ENCODE results near the gene U2AF1L4. TPM values are rescaled to one million over a fixed set of nuclear protein-coding genes. Genes with fewer than 3 reads are reported as not detected.

U2AF1L4 gene
- total RNA-seq, 3 donors from 2014 or later = 19.7 to 32.4 (median 32.1) TPM

DNA sequence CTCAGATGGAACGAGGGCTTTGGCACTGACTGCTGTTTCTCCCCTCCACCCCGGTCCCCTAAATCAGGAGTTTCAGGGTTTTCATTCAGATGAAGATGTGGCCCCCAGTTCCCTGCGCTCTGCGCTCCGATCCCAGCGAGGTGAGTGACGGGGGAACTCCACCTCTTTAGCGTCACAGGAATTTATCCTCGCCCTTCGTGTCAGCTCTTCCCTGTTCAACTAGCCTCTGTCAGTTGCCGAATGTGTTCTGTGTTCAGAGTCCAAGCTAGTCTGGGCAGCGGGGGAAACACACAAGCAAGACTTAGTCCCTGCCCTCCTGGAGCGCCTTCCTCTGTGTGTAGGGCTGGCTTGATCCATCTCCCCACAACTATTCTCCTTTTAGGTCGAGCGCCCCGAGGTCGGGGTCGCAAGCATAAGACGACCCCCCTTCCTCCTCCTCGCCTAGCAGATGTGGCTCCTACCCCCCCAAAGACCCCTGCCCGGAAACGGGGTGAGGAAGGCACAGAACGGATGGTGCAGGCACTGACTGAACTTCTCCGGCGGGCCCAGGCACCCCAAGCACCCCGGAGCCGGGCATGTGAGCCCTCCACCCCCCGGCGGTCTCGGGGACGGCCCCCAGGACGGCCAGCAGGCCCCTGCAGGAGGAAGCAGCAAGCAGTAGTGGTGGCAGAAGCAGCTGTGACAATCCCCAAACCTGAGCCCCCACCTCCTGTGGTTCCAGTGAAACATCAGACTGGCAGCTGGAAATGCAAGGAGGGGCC, 25.6 kb downstream of the U2AF1L4 start:
- no peak for ATAC-seq
- H3K36me3 ChIP-seq (ENCODE audit: low read depth) = peaks cover 15% of the 10 kb centered on the region

GRCh38 chr19:35718345-35719041, 26.7 kb downstream of the U2AF1L4 start:
- H3K36me3 ChIP-seq (ENCODE audit: low read depth) = peaks cover 7% of the 10 kb centered on the region
- H3K4me3 ChIP-seq = peak overlapping the region; percentile 85
- peaks cover 21% of the 10 kb centered on the region for H3K4me1 ChIP-seq (ENCODE audit: low read depth)
- DNase-seq (peak; percentile 42 to 78 (median 68)), ATAC-seq (no peak)
- intact Hi-C loops (cut with DNase I, micrococcal nuclease) = no loop called here
- TF ChIP-seq, protein P1, sequence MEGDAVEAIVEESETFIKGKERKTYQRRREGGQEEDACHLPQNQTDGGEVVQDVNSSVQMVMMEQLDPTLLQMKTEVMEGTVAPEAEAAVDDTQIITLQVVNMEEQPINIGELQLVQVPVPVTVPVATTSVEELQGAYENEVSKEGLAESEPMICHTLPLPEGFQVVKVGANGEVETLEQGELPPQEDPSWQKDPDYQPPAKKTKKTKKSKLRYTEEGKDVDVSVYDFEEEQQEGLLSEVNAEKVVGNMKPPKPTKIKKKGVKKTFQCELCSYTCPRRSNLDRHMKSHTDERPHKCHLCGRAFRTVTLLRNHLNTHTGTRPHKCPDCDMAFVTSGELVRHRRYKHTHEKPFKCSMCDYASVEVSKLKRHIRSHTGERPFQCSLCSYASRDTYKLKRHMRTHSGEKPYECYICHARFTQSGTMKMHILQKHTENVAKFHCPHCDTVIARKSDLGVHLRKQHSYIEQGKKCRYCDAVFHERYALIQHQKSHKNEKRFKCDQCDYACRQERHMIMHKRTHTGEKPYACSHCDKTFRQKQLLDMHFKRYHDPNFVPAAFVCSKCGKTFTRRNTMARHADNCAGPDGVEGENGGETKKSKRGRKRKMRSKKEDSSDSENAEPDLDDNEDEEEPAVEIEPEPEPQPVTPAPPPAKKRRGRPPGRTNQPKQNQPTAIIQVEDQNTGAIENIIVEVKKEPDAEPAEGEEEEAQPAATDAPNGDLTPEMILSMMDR (IDR thresholded peaks at IDR 0.05) = no peak
- no peaks in the 10 kb centered on the region for H3K9me3 ChIP-seq

More for the DNA sequence above, 25.6 kb downstream of the U2AF1L4 start:
- intact Hi-C loops (cut with DNase I, micrococcal nuclease) = no loop called here
- TF ChIP-seq, protein P1 (IDR thresholded peaks at IDR 0.05) = no peak
- H3K4me1 ChIP-seq (ENCODE audit: low read depth) = peaks cover 21% of the 10 kb centered on the region
- H3K9me3 ChIP-seq = no peaks in the 10 kb centered on the region
- no peak overlapping the region for H3K4me3 ChIP-seq
- no peak for DNase-seq

DNA sequence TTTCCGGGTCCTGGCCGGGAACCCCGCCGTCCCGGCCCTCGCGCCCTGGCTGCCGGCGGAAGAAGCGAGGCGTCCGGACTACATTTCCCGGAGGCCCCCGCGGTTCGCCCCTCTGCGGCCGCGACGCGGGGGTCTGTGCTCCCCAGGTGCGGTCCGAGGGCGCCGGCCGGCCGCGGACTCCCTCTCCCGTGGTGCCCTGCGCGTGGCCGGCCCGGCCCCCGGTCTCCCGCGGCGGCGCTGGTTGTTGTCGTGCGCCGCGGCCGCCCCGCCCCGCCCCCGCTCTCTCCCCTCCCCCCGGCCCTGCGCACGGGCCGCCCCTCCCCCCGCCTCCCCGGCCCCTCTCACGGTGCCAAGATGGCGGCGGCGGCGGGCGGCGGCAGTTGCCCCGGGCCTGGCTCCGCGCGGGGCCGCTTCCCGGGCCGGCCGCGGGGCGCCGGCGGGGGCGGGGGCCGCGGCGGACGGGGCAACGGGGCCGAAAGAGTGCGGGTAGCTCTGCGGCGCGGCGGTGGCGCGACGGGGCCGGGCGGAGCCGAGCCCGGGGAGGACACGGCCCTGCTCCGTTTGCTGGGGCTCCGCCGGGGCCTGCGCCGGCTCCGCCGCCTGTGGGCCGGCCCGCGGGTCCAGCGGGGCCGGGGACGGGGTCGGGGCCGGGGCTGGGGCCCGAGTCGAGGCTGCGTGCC, 27.4 kb downstream of the U2AF1L4 start, which contains the start of gene KMT2B:
KMT2B (plus strand) TSS at position 339 of the 680 bp plus-strand sequence; CDS start at position 355, 16 bp downstream.
- H3K9me3 ChIP-seq = no peaks in the 10 kb centered on the region
- DNase-seq = peak in 1 of 3 donors; percentile 96
- TF ChIP-seq, protein P1 (IDR thresholded peaks at IDR 0.05) = no peak
- peaks cover 21% of the 10 kb centered on the region for H3K4me1 ChIP-seq (ENCODE audit: low read depth)
- intact Hi-C loops (cut with DNase I, micrococcal nuclease) = no loop called here
- H3K4me3 ChIP-seq = peak within 1 kb of the TSS; percentile 85
- peaks cover 2% of the 10 kb centered on the region for H3K36me3 ChIP-seq (ENCODE audit: low read depth)
- peak; percentile 74 for ATAC-seq

- peak; percentile 93 to 98 (median 95) for DNase-seq
- TF ChIP-seq, protein P1 (IDR thresholded peaks at IDR 0.05) = peak; percentile 71
- Histone ChIP-seq H3K9me3 (no peaks in the 10 kb centered on the region), H3K4me3 (peak overlapping the region; percentile 85), H3K36me3 (ENCODE audit: low read depth) (no peaks in the 10 kb centered on the region), H3K4me1 (ENCODE audit: low read depth) (peaks cover 21% of the 10 kb centered on the region)
- intact Hi-C loops (cut with DNase I, micrococcal nuclease) = no loop called here
- peak; percentile 89 for ATAC-seq
Observed at GRCh38 chr19:35716801-35717664, 28.2 kb downstream of the U2AF1L4 start.
